ENCODE measurements around the gene ZNF726.
"Not testable (repeated sequence)": the region's sequence is repeated elsewhere in the genome, so short reads cannot be mapped to it uniquely, and the experiment has no call there.

The ZNF726 gene

GRCh38 chr19:23949611-23950010 lies 34.9 kb downstream of the ZNF726 start:
- no peak for DNase-seq

- no peak for DNase-seq
These were observed 41.4 kb downstream of the ZNF726 start for GRCh38 chr19:23956051-23956450.

- no peak for DNase-seq
These were observed 43.1 kb downstream of the ZNF726 start for GRCh38 chr19:23957660-23958281.

- DNase-seq: not testable (repeated sequence)
These were observed 48.7 kb downstream of the ZNF726 start for GRCh38 chr19:23963396-23963795.

- not testable (repeated sequence) for DNase-seq
These were observed 49.2 kb downstream of the ZNF726 start for GRCh38 chr19:23963881-23964280.

GRCh38 chr19:23964334-23964733 lies 49.6 kb downstream of the ZNF726 start:
- DNase-seq: not testable (repeated sequence)

- no peak for DNase-seq
These were observed 54.9 kb downstream of the ZNF726 start for GRCh38 chr19:23969630-23970029.

GRCh38 chr19:23971598-23971997 lies 56.9 kb downstream of the ZNF726 start:
- DNase-seq: no peak

- DNase-seq: no peak
These were observed 57.5 kb downstream of the ZNF726 start for GRCh38 chr19:23972161-23972560.

GRCh38 chr19:23974941-23975340 lies 60.3 kb downstream of the ZNF726 start:
- no peak for DNase-seq

GRCh38 chr19:23976631-23977030 lies 61.9 kb downstream of the ZNF726 start:
- not testable (repeated sequence) for DNase-seq

GRCh38 chr19:23977256-23977655 lies 62.6 kb downstream of the ZNF726 start:
- DNase-seq: not testable (repeated sequence)

GRCh38 chr19:23978068-23978467 lies 63.4 kb downstream of the ZNF726 start:
- no peak for DNase-seq

- no peak for DNase-seq
These were observed 66.1 kb downstream of the ZNF726 start for GRCh38 chr19:23980805-23981204.

GRCh38 chr19:23981863-23982262 lies 67.2 kb downstream of the ZNF726 start:
- DNase-seq: no peak

- no peak for DNase-seq
These were observed 68.7 kb downstream of the ZNF726 start for GRCh38 chr19:23983406-23983805.
